HG02571 (cell line): ENCODE results near the gene NANOS3.

ENCODE experiments used
- ATAC-seq: cut with Tn5 transposase; IDR thresholded peaks from one replicate; pipeline ENCODE4 v1.9.1; 2021; ENCODE audit warnings: mild to moderate bottlenecking, moderate library complexity; ENCODE audit not compliant: unreplicated experiment

Gene NANOS3

DNA sequence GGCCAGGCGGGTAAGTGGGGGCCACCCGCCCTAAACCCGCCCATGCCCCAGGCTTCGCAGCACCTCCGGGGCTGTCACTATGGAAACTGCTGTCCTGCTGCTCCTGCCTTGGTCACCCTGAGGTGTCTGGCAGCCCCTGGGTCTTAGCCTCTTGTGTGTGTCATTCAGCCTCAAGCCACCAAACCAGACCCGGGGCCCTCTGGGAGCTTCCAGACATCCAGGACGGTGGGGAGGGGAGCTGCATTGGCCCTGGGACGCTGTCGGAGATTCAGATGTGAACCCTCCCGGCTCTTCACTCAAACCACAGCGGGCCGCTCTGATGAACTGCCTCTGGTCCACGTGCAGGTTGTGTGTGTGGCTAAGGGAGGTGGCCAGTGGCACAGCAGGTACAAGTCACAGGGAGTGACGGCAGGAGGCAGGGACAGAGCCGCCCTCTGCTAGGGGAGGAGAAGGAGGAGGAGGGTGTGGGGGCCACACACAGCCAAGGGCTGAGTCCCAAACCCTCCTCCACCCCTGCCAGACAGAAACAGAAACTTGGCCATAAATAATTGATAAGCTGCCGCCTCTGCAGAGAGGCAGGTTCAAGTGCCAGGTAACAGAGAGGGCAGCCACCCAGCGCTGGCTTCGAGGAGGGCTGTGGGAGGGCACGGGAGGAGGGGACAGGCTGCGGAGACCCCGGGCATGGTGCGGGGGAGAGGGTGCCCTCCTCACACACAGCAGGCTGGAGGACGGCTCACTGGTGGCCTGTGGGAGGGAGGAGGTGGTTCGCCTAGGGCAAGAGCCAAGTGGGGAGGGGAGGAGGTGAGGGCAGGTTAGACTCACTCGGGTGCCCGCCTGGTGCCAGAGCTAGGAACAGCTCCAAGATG lies 8.0 kb downstream of the NANOS3 start:
- no peak for ATAC-seq

DNA sequence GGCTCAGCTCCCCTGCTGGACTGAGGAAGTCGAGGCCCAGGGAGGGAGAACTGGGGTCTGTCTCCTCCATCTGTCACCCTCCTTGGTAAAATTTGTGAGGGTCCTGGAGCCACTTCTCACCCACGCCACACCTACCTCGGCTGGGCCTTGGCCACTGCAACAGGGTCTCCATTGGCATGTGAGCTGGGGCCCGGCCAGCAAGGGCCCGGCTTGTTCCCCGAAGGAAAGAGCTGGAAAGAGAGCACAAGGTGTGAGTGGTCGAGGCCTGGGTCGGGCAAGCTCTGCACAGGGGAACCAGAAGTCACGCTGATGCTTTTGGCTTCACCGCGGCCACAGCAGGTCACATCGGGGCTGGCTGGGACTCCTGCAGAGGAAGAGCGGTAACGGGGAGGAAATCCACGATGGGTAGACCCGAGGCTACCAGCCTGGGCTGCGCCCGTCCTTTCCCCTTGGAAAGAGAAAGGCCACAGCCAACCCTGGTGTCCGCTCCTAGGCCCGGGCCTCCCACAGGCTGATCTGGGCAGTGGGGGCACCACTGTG lies 9.0 kb downstream of the NANOS3 start:
- ATAC-seq, result no peak

DNA sequence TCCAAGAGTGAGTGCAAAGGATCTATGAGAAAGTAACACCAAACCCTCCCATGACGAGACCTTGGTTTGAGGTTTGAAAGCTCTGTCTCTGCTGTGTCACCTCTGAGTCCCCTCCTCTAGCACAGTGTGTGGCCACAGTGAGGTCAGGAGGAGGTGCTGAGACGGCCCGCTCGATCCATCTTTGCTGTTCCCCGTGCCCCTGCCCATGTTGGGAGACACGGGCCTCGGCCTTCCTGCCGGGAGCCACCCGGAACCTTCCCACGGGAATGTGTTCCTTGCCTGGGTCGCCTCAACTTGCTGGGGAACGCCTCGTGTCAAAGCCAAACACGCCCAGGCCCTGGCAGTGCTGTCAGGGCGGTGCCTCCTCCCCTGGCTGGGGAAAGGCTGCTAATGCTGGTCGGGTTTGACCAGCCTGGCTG lies 10.1 kb downstream of the NANOS3 start:
- no peak for ATAC-seq

GRCh38 chr19:13887517-13887916 lies 10.6 kb downstream of the NANOS3 start:
- no peak for ATAC-seq

DNA sequence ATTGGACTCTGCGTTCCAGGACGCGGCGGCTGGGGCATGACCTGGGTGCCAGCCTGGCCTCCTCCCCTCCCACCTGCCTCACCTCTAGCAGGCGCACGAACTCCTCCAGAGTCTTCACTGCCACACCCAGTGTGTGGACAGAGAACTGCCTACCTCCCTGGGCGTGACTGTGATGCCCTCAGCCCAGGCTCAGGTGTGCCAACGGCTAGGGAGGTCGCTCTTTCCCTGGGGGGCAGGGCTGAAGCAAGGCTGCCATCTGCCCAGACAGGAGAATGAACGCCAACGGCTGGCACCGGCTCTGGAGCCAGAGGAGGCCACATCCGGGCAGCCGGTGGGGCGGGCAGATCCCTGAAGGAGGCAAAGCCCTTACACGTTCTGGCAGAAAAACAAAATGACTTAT lies 11.3 kb downstream of the NANOS3 start:
- no peak for ATAC-seq

GRCh38 chr19:13890136-13890535 lies 13.2 kb downstream of the NANOS3 start:
- no peak for ATAC-seq

DNA sequence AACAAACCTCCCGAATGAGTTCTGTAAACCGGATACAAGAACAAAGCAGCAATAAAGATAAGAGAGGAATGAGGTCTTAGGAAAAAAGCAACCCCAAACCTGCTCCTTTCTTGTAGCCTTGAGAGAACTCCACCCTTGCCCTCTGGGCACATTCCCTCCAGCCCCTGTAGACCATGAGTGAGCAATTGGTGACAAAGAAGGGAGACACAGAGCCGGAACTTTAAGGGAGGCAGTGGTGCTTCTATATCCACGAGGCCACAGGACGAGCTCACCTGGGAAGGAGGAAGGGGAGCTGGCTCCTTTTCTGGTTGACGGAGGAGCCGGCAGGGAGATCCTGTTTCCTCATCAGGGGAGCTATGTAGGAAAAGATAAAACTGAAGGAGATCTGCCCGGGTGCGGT lies 15.9 kb downstream of the NANOS3 start:
- no peak for ATAC-seq

- no peak for ATAC-seq
Measured at GRCh38 chr19:13894552-13894951, 17.6 kb downstream of the NANOS3 start.

- no peak for ATAC-seq
Measured at GRCh38 chr19:13896227-13896626, 19.3 kb downstream of the NANOS3 start.

DNA sequence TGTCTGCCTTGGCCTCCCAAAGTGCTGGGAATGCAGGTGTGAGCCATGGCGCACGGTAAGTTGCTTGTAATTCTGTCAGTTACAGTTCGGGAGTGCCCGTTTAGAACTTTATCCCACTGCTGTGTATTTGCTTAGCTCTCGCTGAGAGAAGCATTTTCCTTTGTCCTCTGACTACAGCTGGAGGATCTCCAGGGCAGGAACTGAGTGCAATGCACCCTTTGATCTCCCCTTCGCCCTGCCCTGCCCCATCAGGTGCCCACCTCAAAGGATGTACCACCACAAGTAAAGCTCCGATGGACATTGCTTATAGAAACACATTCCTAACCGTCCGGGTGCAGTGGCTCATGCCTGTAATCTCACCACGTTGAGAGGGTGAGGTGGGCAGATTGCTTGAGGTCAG lies 22.5 kb downstream of the NANOS3 start:
- ATAC-seq, result no peak

DNA sequence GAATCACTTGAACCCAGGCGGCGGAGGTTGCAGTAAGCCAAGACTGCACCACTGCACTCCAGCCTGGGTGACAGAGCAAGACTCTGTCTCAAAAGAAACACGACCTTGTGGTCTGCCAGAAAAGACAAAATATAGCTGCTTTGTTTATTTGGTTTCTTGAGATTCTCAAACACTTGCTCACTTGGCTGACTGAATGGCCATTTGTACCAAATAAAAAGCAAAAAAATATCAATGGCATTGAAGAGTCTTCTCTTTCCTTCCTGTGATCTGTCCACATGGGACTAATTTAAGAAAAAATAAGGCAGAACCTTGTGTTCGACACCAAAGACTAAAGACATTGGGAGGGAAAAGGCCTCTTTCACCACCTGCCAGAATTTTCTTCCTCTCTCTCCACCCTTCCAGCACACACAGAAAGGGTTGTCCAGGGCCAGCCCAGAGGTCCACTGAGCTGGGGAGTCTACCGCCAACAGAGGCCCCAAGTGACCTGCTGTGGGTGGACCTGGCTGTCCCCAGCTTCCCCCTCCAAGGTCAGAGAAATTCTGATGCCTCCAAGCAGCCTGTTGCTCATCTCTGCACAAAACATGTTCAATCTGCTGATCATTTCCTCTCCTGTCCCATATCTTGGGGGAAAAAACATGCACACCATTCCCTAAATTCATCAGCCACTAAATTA lies 23.1 kb downstream of the NANOS3 start:
- no peak for ATAC-seq

GRCh38 chr19:13902993-13903555 lies 26.1 kb downstream of the NANOS3 start:
- ATAC-seq, result no peak

- ATAC-seq, result peak; percentile 95
Measured at GRCh38 chr19:13905634-13906520, 28.9 kb downstream of the NANOS3 start, which contains the start of the genes BRME1 and CC2D1A. Gene BRME1 (minus strand): TSS chr19:13906117. CDS start chr19:13904892, 1,225 bp downstream. Gene CC2D1A (plus strand): TSS chr19:13906201. CDS start chr19:13906442, 241 bp downstream.

GRCh38 chr19:13906521-13906904 lies 29.6 kb downstream of the NANOS3 start:
- no peak for ATAC-seq

GRCh38 chr19:13906910-13907309 lies 30.0 kb downstream of the NANOS3 start:
- no peak for ATAC-seq

- ATAC-seq, result no peak
Measured at GRCh38 chr19:13908674-13909073, 31.7 kb downstream of the NANOS3 start.

DNA sequence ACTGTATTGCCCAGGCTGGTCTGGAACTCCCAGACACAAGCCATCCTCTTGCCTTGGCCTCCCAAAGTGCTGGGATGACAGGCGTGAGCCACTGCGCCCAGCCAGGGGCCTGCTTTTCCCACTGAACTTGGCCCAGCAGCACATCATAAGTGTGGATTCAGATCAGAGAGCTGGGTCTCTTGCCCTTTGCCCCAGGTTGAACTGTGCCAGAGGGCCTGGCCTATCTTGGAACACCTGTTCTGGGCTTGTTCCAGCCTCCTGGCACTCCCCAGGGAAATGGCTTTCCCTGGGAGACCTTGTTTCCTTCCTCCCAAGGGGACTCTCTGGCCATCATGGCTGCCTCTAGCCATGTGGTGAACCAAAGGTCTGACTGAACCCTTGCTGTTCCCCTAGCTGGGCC lies 32.5 kb downstream of the NANOS3 start:
- ATAC-seq, result no peak

DNA sequence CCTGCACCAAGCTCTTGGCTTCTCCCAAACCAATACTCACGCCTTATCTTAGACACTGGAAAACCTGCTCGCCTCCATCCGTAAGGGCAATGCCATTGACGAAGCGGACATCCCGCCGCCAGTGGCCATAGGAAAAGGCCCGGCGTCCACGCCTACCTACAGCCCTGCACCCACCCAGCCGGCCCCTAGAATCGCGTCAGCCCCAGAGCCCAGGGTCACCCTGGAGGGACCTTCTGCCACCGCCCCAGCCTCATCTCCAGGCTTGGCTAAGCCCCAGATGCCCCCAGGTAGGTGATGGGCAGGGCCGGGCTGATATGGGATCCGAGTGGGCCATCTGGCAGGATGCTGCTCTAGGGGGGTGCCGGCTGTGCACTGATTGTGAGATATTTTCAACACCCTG lies 36.4 kb downstream of the NANOS3 start:
- ATAC-seq, result no peak

GRCh38 chr19:13914777-13915176 lies 37.8 kb downstream of the NANOS3 start:
- no peak for ATAC-seq

- no peak for ATAC-seq
Measured at GRCh38 chr19:13917888-13918406, 41.0 kb downstream of the NANOS3 start.
